ENCODE measurements around the gene FOXR2.

- TF ChIP-seq CTCF (IDR thresholded peaks at IDR 0.05) (no peak), POLR2A (IDR thresholded peaks at IDR 0.05) (no peak)
Measured at GRCh38 chrX:55648434-55648833, 25.2 kb downstream of the FOXR2 start.

Data from vagina (tissue), 2 donors.